RWPE2 (cell line): ENCODE measurements around the gene ADAM8.

Source experiments
- ATAC-seq: fragments of 200-7000 bp; cut with Tn5 transposase; 3 replicates; pipeline ENCODE4 v1.9.1; 2021; ENCODE audit warnings: low read depth
- DNase-seq: peaks from one replicate; pipeline ENCODE4 v3.0.0-alpha.2; 2020; ENCODE audit warnings: low spot score
- H3K27ac ChIP-seq: fragments of 450-650 bp; 2 replicates; pipeline ENCODE4 v1.5.1; 2017; ENCODE audit warnings: mild to moderate bottlenecking; ENCODE audit not compliant: poor library complexity, severe bottlenecking
- H3K27me3 ChIP-seq: fragments of 250-450 bp; sonication (Bioruptor Pico); 2 replicates; pipeline ENCODE4 v1.5.1; 2021; ENCODE audit warnings: mild to moderate bottlenecking, moderate library complexity; ENCODE audit not compliant: insufficient read depth, poor library complexity, severe bottlenecking
- H3K36me3 ChIP-seq: fragments of 250-450 bp; sonication (Bioruptor Pico); 2 replicates; pipeline ENCODE4 v1.5.1; 2020; ENCODE audit warnings: low read depth, mild to moderate bottlenecking, moderate library complexity
- H3K4me1 ChIP-seq: fragments of 250-450 bp; sonication (Bioruptor Pico); 2 replicates; pipeline ENCODE4 v1.5.1; 2021; ENCODE audit warnings: mild to moderate bottlenecking, moderate library complexity; ENCODE audit not compliant: insufficient read depth, poor library complexity, severe bottlenecking
- H3K4me3 ChIP-seq: fragments of 250-450 bp; sonication (Bioruptor Pico); 2 replicates; pipeline ENCODE4 v1.5.1; 2021; ENCODE audit warnings: mild to moderate bottlenecking, moderate library complexity; ENCODE audit not compliant: severe bottlenecking
- H3K9me3 ChIP-seq: fragments of 250-450 bp; sonication (Bioruptor Pico); 2 replicates; pipeline ENCODE4 v1.5.1; 2021; ENCODE audit warnings: mild to moderate bottlenecking, moderate library complexity; ENCODE audit not compliant: severe bottlenecking
- CTCF ChIP-seq: fragments of 450-650 bp; IDR thresholded peaks from one replicate; pipeline ENCODE4 v1.5.1; 2017; ENCODE audit warnings: mild to moderate bottlenecking, moderate library complexity; ENCODE audit not compliant: poor library complexity, severe bottlenecking

The ADAM8 gene

GRCh38 chr10:133255323-133255722 is 21.3 kb downstream of the ADAM8 start:
- no peak overlapping the region for H3K27ac ChIP-seq
- no peaks in the 10 kb centered on the region for H3K9me3 ChIP-seq
- H3K4me3 ChIP-seq: no peak overlapping the region
- peaks cover 26% of the 10 kb centered on the region for H3K4me1 ChIP-seq
- no peak for DNase-seq
- TF ChIP-seq CTCF: no peak
- no peaks in the 10 kb centered on the region for H3K36me3 ChIP-seq
- ATAC-seq: no peak
- no peaks in the 10 kb centered on the region for H3K27me3 ChIP-seq

GRCh38 chr10:133254421-133255120 is 22.1 kb downstream of the ADAM8 start:
- Histone ChIP-seq H3K36me3 (no peaks in the 10 kb centered on the region), H3K9me3 (no peaks in the 10 kb centered on the region), H3K27me3 (no peaks in the 10 kb centered on the region), H3K4me3 (no peak overlapping the region), H3K4me1 (peaks cover 23% of the 10 kb centered on the region), H3K27ac (no peak overlapping the region)
- no peak for DNase-seq
- TF ChIP-seq CTCF: no peak
- no peak for ATAC-seq

GRCh38 chr10:133253361-133253955 is 23.2 kb downstream of the ADAM8 start:
- H3K36me3 ChIP-seq: no peaks in the 10 kb centered on the region

GRCh38 chr10:133252223-133252552 is 24.5 kb downstream of the ADAM8 start:
- Histone ChIP-seq H3K36me3 (no peaks in the 10 kb centered on the region), H3K9me3 (no peaks in the 10 kb centered on the region), H3K27ac (no peak overlapping the region), H3K4me1 (peaks cover under 1% of the 10 kb centered on the region), H3K4me3 (no peak overlapping the region), H3K27me3 (no peaks in the 10 kb centered on the region)
- DNase-seq (no peak), ATAC-seq (no peak)
- no peak for TF ChIP-seq CTCF

More at GRCh38 chr10:133253361-133253955, 23.2 kb downstream of the ADAM8 start:
- ATAC-seq: no peak
- no peaks in the 10 kb centered on the region for H3K27me3 ChIP-seq
- H3K9me3 ChIP-seq: no peaks in the 10 kb centered on the region
- no peak overlapping the region for H3K27ac ChIP-seq
- H3K4me1 ChIP-seq: peaks cover 13% of the 10 kb centered on the region
- H3K4me3 ChIP-seq: no peak overlapping the region
- TF ChIP-seq CTCF: no peak
- no peak for DNase-seq
